ENCODE results near the gene WDR81.

- TF ChIP-seq POLR2A (IDR thresholded peaks at IDR 0.05) (no peak), CTCF (IDR thresholded peaks at IDR 0.05) (no peak), POLR2AphosphoS5 (IDR thresholded peaks at IDR 0.05) (no peak)
Observed at GRCh38 chr17:1713160-1713877, 11.2 kb upstream of the WDR81 start.
